ENCODE data around the gene PRKG1. TPM values are rescaled to one million over a fixed set of nuclear protein-coding genes. Genes with fewer than 3 reads are reported as not detected.

PRKG1 gene
- total RNA-seq, 2 donors from 2014 or later: 1.3 to 2.7 TPM

- Mint-ChIP-seq H3K27ac (peak within 1 kb of the TSS; percentile 88), H3K36me3 (ENCODE audit: low read depth) (peaks cover 7% of the 10 kb centered on the region), H3K4me1 (peaks cover 25% of the 10 kb centered on the region), H3K9me3 (no peaks in the 10 kb centered on the region), H3K4me3 (peak within 1 kb of the TSS; percentile 74), H3K27me3 (ENCODE audit: insufficient read depth) (peaks cover 73% of the 10 kb centered on the region)
- Histone ChIP-seq H3K4me3 (ENCODE audit: low read length) (peak within 1 kb of the TSS; percentile 89), H3K27me3 (ENCODE audit: control insufficient read depth, insufficient read depth, low read length, poor library complexity, severe bottlenecking) (peaks cover 40% of the 10 kb centered on the region), H3K9me3 (ENCODE audit: control insufficient read depth, low read length) (no peaks in the 10 kb centered on the region), H3K9ac (ENCODE audit: extremely low read depth, low read length, poor library complexity, severe bottlenecking) (peak within 1 kb of the TSS; percentile 44), H3K4me1 (ENCODE audit: control insufficient read depth, insufficient read depth, low read length) (no peaks in the 10 kb centered on the region), H3K36me3 (ENCODE audit: control insufficient read depth, insufficient read depth, low read length) (peaks cover 18% of the 10 kb centered on the region), H3K27ac (ENCODE audit: low read depth, low read length) (no peak within 1 kb of the TSS)
- TF ChIP-seq, protein P1, sequence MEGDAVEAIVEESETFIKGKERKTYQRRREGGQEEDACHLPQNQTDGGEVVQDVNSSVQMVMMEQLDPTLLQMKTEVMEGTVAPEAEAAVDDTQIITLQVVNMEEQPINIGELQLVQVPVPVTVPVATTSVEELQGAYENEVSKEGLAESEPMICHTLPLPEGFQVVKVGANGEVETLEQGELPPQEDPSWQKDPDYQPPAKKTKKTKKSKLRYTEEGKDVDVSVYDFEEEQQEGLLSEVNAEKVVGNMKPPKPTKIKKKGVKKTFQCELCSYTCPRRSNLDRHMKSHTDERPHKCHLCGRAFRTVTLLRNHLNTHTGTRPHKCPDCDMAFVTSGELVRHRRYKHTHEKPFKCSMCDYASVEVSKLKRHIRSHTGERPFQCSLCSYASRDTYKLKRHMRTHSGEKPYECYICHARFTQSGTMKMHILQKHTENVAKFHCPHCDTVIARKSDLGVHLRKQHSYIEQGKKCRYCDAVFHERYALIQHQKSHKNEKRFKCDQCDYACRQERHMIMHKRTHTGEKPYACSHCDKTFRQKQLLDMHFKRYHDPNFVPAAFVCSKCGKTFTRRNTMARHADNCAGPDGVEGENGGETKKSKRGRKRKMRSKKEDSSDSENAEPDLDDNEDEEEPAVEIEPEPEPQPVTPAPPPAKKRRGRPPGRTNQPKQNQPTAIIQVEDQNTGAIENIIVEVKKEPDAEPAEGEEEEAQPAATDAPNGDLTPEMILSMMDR (conservative IDR thresholded peaks at IDR 0.05): peak; percentile 97
- peak; percentile 96 for DNase-seq
- 0% methylated on average over 14 to 54 of the region's 55 CpGs for WGBS, 2 experiments (ENCODE audit: insufficient coverage in 1 of 2, insufficient read length in 1 of 2)
Observed at GRCh38 chr10:52313933-52314821, 1239.9 kb downstream of the PRKG1 start, which contains the start of gene DKK1. Gene DKK1 (plus strand): TSS chr10:52314281. CDS start chr10:52314435, 154 bp downstream.

DNA sequence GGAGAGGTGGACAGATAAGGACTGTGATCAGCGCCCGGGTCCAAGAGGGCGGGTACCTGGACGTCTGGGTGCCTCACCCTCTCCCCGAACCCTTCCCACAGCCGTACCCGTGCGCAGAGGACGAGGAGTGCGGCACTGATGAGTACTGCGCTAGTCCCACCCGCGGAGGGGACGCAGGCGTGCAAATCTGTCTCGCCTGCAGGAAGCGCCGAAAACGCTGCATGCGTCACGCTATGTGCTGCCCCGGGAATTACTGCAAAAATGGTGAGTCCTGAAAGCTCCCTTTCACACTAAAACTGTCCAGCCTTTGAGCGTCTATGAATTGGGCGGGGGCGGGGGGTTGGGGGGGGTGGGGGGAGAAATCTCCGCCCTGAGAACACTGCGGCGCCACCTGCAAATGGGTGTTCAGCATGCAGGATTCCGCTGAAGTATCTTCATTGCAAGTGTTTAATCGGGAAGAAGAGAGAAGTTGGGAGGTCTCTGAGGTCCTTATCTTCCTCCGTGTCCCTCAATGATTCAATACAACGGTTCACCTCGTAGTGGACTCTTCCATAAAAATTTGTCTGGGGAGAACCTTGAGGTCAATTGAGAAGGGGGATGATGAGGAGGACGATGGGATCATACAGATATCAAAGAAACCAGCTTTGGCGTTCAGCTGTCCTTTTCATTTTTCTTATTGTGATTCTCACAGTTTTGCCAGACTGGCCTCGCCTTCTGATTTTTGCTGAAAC, 1240.7 kb downstream of the PRKG1 start:
- WGBS, 2 experiments (ENCODE audit: insufficient coverage in 1 of 2, insufficient read length in 1 of 2): 17 to 28% methylated on average over 19 to 32 of the region's 36 CpGs
- Mint-ChIP-seq H3K36me3 (ENCODE audit: low read depth) (peaks cover 7% of the 10 kb centered on the region), H3K27me3 (ENCODE audit: insufficient read depth) (peaks cover 65% of the 10 kb centered on the region), H3K9me3 (no peaks in the 10 kb centered on the region), H3K4me3 (peak overlapping the region; percentile 74), H3K27ac (no peak overlapping the region), H3K4me1 (peaks cover 23% of the 10 kb centered on the region)
- peak overlapping the region; percentile 44 for H3K9ac ChIP-seq (ENCODE audit: extremely low read depth, low read length, poor library complexity, severe bottlenecking)
- H3K4me1 ChIP-seq (ENCODE audit: control insufficient read depth, insufficient read depth, low read length): no peaks in the 10 kb centered on the region
- H3K4me3 ChIP-seq (ENCODE audit: low read length): peak overlapping the region; percentile 89
- no peak overlapping the region for H3K27ac ChIP-seq (ENCODE audit: low read depth, low read length)
- peaks cover 18% of the 10 kb centered on the region for H3K36me3 ChIP-seq (ENCODE audit: control insufficient read depth, insufficient read depth, low read length)
- H3K9me3 ChIP-seq (ENCODE audit: control insufficient read depth, low read length): no peaks in the 10 kb centered on the region
- TF ChIP-seq, protein P1 (conservative IDR thresholded peaks at IDR 0.05): no peak
- DNase-seq: no peak
- H3K27me3 ChIP-seq (ENCODE audit: control insufficient read depth, insufficient read depth, low read length, poor library complexity, severe bottlenecking): peaks cover 32% of the 10 kb centered on the region

DNA sequence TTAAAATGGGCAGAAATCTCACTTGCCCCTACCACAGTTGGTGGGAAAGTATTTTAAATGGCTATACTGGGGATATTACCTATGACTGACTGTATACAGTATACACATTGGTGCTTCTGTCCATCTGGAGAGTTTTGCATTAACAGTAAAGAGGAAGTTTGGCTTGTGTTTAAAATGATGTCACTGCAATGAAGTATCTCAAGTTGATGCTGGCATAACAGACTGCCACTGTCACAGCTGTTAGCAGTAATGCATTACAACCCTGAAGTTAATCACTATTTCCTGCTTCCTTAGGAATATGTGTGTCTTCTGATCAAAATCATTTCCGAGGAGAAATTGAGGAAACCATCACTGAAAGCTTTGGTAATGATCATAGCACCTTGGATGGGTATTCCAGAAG, 1241.7 kb downstream of the PRKG1 start:
- H3K4me1 Mint-ChIP-seq: peaks cover 23% of the 10 kb centered on the region
- H3K27ac Mint-ChIP-seq: no peak overlapping the region
- H3K27me3 ChIP-seq (ENCODE audit: control insufficient read depth, insufficient read depth, low read length, poor library complexity, severe bottlenecking): peaks cover 32% of the 10 kb centered on the region
- no peaks in the 10 kb centered on the region for H3K9me3 ChIP-seq (ENCODE audit: control insufficient read depth, low read length)
- peaks cover 7% of the 10 kb centered on the region for H3K36me3 Mint-ChIP-seq (ENCODE audit: low read depth)
- peak overlapping the region; percentile 89 for H3K4me3 ChIP-seq (ENCODE audit: low read length)
- peaks cover 18% of the 10 kb centered on the region for H3K36me3 ChIP-seq (ENCODE audit: control insufficient read depth, insufficient read depth, low read length)
- H3K27ac ChIP-seq (ENCODE audit: low read depth, low read length): no peak overlapping the region
- H3K4me3 Mint-ChIP-seq: peak overlapping the region; percentile 74
- TF ChIP-seq, protein P1 (conservative IDR thresholded peaks at IDR 0.05): no peak
- no peak for DNase-seq
- no peaks in the 10 kb centered on the region for H3K4me1 ChIP-seq (ENCODE audit: control insufficient read depth, insufficient read depth, low read length)
- peaks cover 59% of the 10 kb centered on the region for H3K27me3 Mint-ChIP-seq (ENCODE audit: insufficient read depth)
- no peak overlapping the region for H3K9ac ChIP-seq (ENCODE audit: extremely low read depth, low read length, poor library complexity, severe bottlenecking)
- no peaks in the 10 kb centered on the region for H3K9me3 Mint-ChIP-seq
- 89% methylated on average over 1 of the region's 1 CpG; no CpG with 5 or more reads in 1 of the 2 experiments for WGBS, 2 experiments (ENCODE audit: insufficient coverage in 1 of 2, insufficient read length in 1 of 2)
